ENCODE data around the gene PHACTR1. TPM values are rescaled to one million over a fixed set of nuclear protein-coding genes. Genes with fewer than 3 reads are reported as not detected.

The PHACTR1 gene
- total and polyA plus RNA-seq, 2 of the 4 experiments (the other 2 are of a cell fraction), result not detected

GRCh38 chr6:13286181-13286580 is 569.6 kb downstream of the PHACTR1 start:
- Histone ChIP-seq H3K27ac (ENCODE audit: insufficient read depth, low read length) (no peak overlapping the region), H4K20me1 (ENCODE audit: insufficient read depth, low read length) (no peaks in the 10 kb centered on the region), H3K9me3 (ENCODE audit: control insufficient read depth, insufficient read depth, low read length) (peaks cover 4% of the 10 kb centered on the region; the same call in 1 of the 2 replicates), H3K56ac (ENCODE audit: extremely low read depth, insufficient read depth, low read length) (no peak overlapping the region), H3K14ac (replicated peaks; ENCODE audit: low read depth, low read length) (no peak overlapping the region), H3K9me1 (ENCODE audit: insufficient read depth, low read length) (no peaks in the 10 kb centered on the region), H3K4me2 (ENCODE audit: low read depth, low read length) (no peak overlapping the region), H3K23ac (ENCODE audit: low read depth, low read length) (no peak overlapping the region), H4K5ac (ENCODE audit: low read depth, low read length) (no peak overlapping the region), H2BK20ac (ENCODE audit: low read depth, low read length) (no peak overlapping the region), H3K4me3 (ENCODE audit: insufficient read depth, low read depth, low read length) (no peak overlapping the region), H4K91ac (ENCODE audit: insufficient read depth, low read depth, low read length) (no peak overlapping the region), H2AFZ (replicated peaks; ENCODE audit: low read length, poor library complexity) (no peak overlapping the region), H2BK5ac (ENCODE audit: low read depth, low read length, poor library complexity, severe bottlenecking) (no peak overlapping the region), H3K27me3 (ENCODE audit: control insufficient read depth, insufficient read depth, low read length) (no peaks in the 10 kb centered on the region), H3K79me1 (ENCODE audit: low read depth in 1 of 2, low read length in 2 of 2) (no peaks in the 10 kb centered on the region), H4K8ac (ENCODE audit: low read depth in 2 of 2, low read length in 2 of 2) (no peak overlapping the region), H2BK120ac (ENCODE audit: low read depth, low read length) (no peak overlapping the region), H3K4me1 (ENCODE audit: control insufficient read depth, insufficient read depth, low read length) (no peaks in the 10 kb centered on the region), H2BK15ac (ENCODE audit: low read depth, low read length) (no peak overlapping the region), H3K18ac (ENCODE audit: low read depth, low read length) (no peak overlapping the region), H2AK5ac (ENCODE audit: low read depth, low read length) (no peak overlapping the region), H3K36me3 (ENCODE audit: control insufficient read depth, insufficient read depth, low read length) (no peaks in the 10 kb centered on the region), H2AK9ac (replicated peaks; ENCODE audit: low read depth, low read length, poor library complexity) (no peak overlapping the region), H3K9ac (ENCODE audit: low read depth, low read length) (no peak overlapping the region), H3K4ac (ENCODE audit: low read depth, low read length) (no peak overlapping the region)
- WGBS, 2 experiments (ENCODE audit: extremely low coverage in 2 of 2, insufficient read length in 1 of 2), result no CpG with 5 or more reads among the region's 4 CpGs
- no peak for DNase-seq
- BruUV-seq (replicated peaks), result no TSS peak
- ChIA-PET CTCF (interaction anchor here (0.6 to 1.2 kb wide), 2 partner anchors 17 to 33 kb away, joined by 3 to 4 read pairs; no protein-coding TSS in a partner anchor), POLR2A (ENCODE audit: unreplicated experiment) (interaction anchor here (1.3 kb wide), 1 partner anchor 17 kb away, joined by 3 read pairs; no protein-coding TSS in a partner anchor)
- dilution Hi-C loops (cut with HindIII; ENCODE audit: low sequenced_read_pairs, unreplicated experiment), result no loop called here
- ATAC-seq (ENCODE audit: low read depth), result no peak
- intact Hi-C loops (cut with micrococcal nuclease), result no loop called here
- no peak for TF ChIP-seq NFE2L2 (IDR thresholded peaks at IDR 0.05; ENCODE audit: low read depth, low read length)
- no peak for TF ChIP-seq SMC3 (IDR thresholded peaks at IDR 0.05; ENCODE audit: low read depth, low read length)
- TF ChIP-seq POLR2A (IDR thresholded peaks at IDR 0.05; ENCODE audit: low read depth, low read length), result no peak
- TF ChIP-seq BHLHE40 (IDR thresholded peaks at IDR 0.05; ENCODE audit: low read depth, low read length), result no peak
- no peak for TF ChIP-seq CHD1 (IDR thresholded peaks at IDR 0.05; ENCODE audit: low read depth, low read length)
- no peak for TF ChIP-seq CTCF (conservative IDR thresholded peaks at IDR 0.05; ENCODE audit: low read depth, low read length)
- TF ChIP-seq RAD21 (IDR thresholded peaks at IDR 0.05; ENCODE audit: low read length), result no peak
- TF ChIP-seq USF2 (IDR thresholded peaks at IDR 0.05; ENCODE audit: low read depth, low read length), result no peak
- TF ChIP-seq MAZ (IDR thresholded peaks at IDR 0.05; ENCODE audit: borderline replicate concordance, low read depth, low read length), result no peak
- no peak for TF ChIP-seq MAFK (IDR thresholded peaks at IDR 0.05; ENCODE audit: low read depth, low read length)
- no peak for TF ChIP-seq MXI1 (IDR thresholded peaks at IDR 0.05; ENCODE audit: borderline replicate concordance, low read depth, low read length)
- in situ Hi-C loops (cut with MboI; ENCODE audit: low sequenced_read_pairs), result no loop called here
